Heart right ventricle (tissue), 16 donors: ENCODE measurements around the gene GSTA1. TPM values are rescaled to one million over a fixed set of nuclear protein-coding genes. Genes with fewer than 3 reads are reported as not detected.
"Not testable (repeated sequence)": the region's sequence is repeated elsewhere in the genome, so short reads cannot be mapped to it uniquely, and the experiment has no call there.

Source experiments
- ATAC-seq, 8 donors: fragments of 200-7000 bp; cut with Tn5 transposase; one replicate each; pipeline ENCODE4 v1.9.1; 2020; ENCODE audit warnings: mild to moderate bottlenecking in 8 of 8, moderate library complexity in 8 of 8, moderate number of reproducible peaks in 1 of 8
- DNase-seq, 2 donors: peaks; one replicate each; pipeline ENCODE4 v3.0.0-alpha.2; 2020
- H3K27ac ChIP-seq, 10 donors: fragments of 200-600 bp; sonication (generic) in 2 of 10; one replicate each; pipeline versions ENCODE4 v1.5.0 to v1.8.0; 2020 to 2022; ENCODE audit warnings: mild to moderate bottlenecking in 3 of 10
- H3K27me3 ChIP-seq, 7 donors: fragments of 200-600 bp; one replicate each; pipeline ENCODE4 v1.8.0; 2021 to 2022; ENCODE audit warnings: mild to moderate bottlenecking in 2 of 7
- H3K36me3 ChIP-seq, 9 donors: fragments of 200-600 bp; sonication (generic) in 1 of 9; one replicate each; pipeline versions ENCODE4 v1.5.0 to v1.8.0; 2020 to 2022; ENCODE audit warnings: mild to moderate bottlenecking in 2 of 9
- H3K4me1 ChIP-seq, 9 donors: fragments of 200-600 bp; sonication (generic) in 1 of 9; one replicate each; pipeline versions ENCODE4 v1.5.0 to v1.8.0; 2020 to 2022; ENCODE audit warnings: mild to moderate bottlenecking in 4 of 9
- H3K4me3 ChIP-seq, 10 donors: fragments of 200-600 bp; sonication (generic) in 2 of 10; one replicate each; pipeline versions ENCODE4 v1.5.0 to v1.8.0; 2020 to 2022; ENCODE audit warnings: mild to moderate bottlenecking in 7 of 10, moderate library complexity in 2 of 10
- H3K9me3 ChIP-seq, 11 donors: fragments of 200-600 bp in 10 of 11; sonication (generic) in 2 of 11; one replicate each; pipeline versions ENCODE4 v1.5.0 to v1.8.0; 2013 to 2022; ENCODE audit warnings: mild to moderate bottlenecking in 2 of 11, control low read depth in 1 of 11, moderate library complexity in 1 of 11
- WGBS, 2 donors: extraction: QIAGEN DNeasy Blood & Tissue Kit; methylation state at CpG; one replicate each; pipeline ENCODE4 v1.1.7; 2013; ENCODE audit warnings: inconsistent platforms in 1 of 2; 5-methylcytosine and 5-hydroxymethylcytosine counted together
- intact Hi-C, 10 donors: fragments of 100-400 bp; cut with DNase I; formaldehyde crosslinking; loops; one replicate each; pipeline versions ENCODE4 v1.11.1 to v1.14.2; 2022
- polyA plus RNA-seq, 2 donors: library from polyadenylated mRNA; stranded (reverse); fragments of 200-250 nt; gene quantifications; one replicate each; pipeline ENCODE4 v1.2.3, GENCODE V29; 2013
- total RNA-seq, 10 donors: library from RNA; stranded (reverse); fragmentation: NEBNext Ultra II Directional in 3 of 10; extraction: Animal tissue kit (Norgen Biotek cat#: 25700) in 3 of 10; gene quantifications; one replicate each; pipeline versions ENCODE4 v1.2.1 to v1.2.4, GENCODE V29; 2021 to 2023
- TF ChIP-seq, protein P1 (sequence below), 9 donors: fragments of 200-600 bp; sonication (generic) in 2 of 9; IDR thresholded peaks; one replicate each; pipeline versions ENCODE4 v1.5.0 to v1.8.0; 2021 to 2022; ENCODE audit warnings: antibody characterized with exemption in 9 of 9, mild to moderate bottlenecking in 5 of 9, moderate library complexity in 1 of 9
- donor health status: Arrhythmogenic right ventricular cardiomyopathy.
- donor health status: ischemic (EF 13 %, LVEDD 7.1; RV severe dilation, severe dysfunction).
- donor health status: healthy with polysubstance abuse.
- donor health status: DM: no; HTN: yes; CAD: no.
- donor health status: DM: no; HTN: no; CAD: no.
- donor health status: ischemic (EF 25% LVEDD 6.9; RV normal size, moderate dysfunction).
- donor health status: ischemic (EF 25% LVEDD 5.7; RV mildly dilated, moderate dysfunction).
- donor health status: healthy.
- donor health status: DM: yes; HTN: yes; CAD: no.
- donor health status: Ischemic cardiomyopathy.
- donor health status: ischemic (EF 35%, LVEDD 5.7; RV mildly dilated, moderate dysfunction).
- donor health status: nonischemic (EF 11% LVEDD 7.7; RV severe dilation, severe dysfunction).
- donor health status: DM: yes; HTN: yes; CAD: no.
- donor health status: PGD.
- donor health status: ischemic (EF 29% LVEDD 5.4; RV normal size, mild dysfunction).
- donor health status: nonischemic (EF 23%, LVEDD 6.1; RV moderate dilation, normal function).

GSTA1 gene
- total and polyA plus RNA-seq, 12 donors, result not detected

- ATAC-seq, result no peak
- no peak overlapping the region for H3K27ac ChIP-seq
- no peak for DNase-seq
- peaks cover 0 to 4% (median 0%) of the 10 kb centered on the region in 7 donors for H3K27me3 ChIP-seq
- 0% methylated on average over 1 of the region's 1 CpG for WGBS, 2 donors
- no peak overlapping the region for H3K4me3 ChIP-seq
- peaks cover 0 to 7% (median 0%) of the 10 kb centered on the region in 11 donors for H3K9me3 ChIP-seq
- TF ChIP-seq, protein P1, sequence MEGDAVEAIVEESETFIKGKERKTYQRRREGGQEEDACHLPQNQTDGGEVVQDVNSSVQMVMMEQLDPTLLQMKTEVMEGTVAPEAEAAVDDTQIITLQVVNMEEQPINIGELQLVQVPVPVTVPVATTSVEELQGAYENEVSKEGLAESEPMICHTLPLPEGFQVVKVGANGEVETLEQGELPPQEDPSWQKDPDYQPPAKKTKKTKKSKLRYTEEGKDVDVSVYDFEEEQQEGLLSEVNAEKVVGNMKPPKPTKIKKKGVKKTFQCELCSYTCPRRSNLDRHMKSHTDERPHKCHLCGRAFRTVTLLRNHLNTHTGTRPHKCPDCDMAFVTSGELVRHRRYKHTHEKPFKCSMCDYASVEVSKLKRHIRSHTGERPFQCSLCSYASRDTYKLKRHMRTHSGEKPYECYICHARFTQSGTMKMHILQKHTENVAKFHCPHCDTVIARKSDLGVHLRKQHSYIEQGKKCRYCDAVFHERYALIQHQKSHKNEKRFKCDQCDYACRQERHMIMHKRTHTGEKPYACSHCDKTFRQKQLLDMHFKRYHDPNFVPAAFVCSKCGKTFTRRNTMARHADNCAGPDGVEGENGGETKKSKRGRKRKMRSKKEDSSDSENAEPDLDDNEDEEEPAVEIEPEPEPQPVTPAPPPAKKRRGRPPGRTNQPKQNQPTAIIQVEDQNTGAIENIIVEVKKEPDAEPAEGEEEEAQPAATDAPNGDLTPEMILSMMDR (IDR thresholded peaks at IDR 0.05), result no peak
- H3K36me3 ChIP-seq, result no peaks in the 10 kb centered on the region
- intact Hi-C loops, result no loop called here
- H3K4me1 ChIP-seq, result no peaks in the 10 kb centered on the region
These were observed 12.8 kb downstream of the GSTA1 start for GRCh38 chr6:52790861-52791260.

DNA sequence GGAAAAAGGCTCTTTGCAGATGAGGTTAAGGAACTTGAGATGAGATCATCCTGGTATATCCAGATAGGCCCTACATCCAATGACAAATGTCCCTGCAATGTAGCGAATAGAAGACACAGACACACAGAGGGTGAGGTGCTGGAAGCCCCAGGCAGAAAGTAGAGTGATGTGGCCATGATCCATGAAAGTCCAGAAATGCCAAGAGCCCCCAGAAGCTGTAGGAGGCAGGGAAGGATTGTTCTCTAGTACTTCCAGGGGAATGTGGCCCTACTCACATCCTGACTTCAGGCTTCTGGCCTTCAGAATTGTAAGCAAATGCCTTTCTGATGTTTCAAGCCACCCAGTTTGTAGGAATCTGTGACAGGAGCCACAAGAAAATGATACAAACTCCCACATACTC lies 14.0 kb downstream of the GSTA1 start:
- H3K27me3 ChIP-seq, H3K4me1 ChIP-seq, DNase-seq, H3K9me3 ChIP-seq, H3K36me3 ChIP-seq, H3K4me3 ChIP-seq, ATAC-seq, H3K27ac ChIP-seq: not testable (repeated sequence)
- intact Hi-C loops, result loop anchor here in 3 of 10 donors (5.0 kb wide), 1 partner anchor 38 kb away; no protein-coding TSS in a partner anchor
- 88 to 94% methylated on average over 1 of the region's 1 CpG for WGBS, 2 donors

- Histone ChIP-seq H3K27ac (no peak overlapping the region), H3K4me3 (no peak overlapping the region), H3K9me3 (peaks cover 0 to 7% (median 0%) of the 10 kb centered on the region in 11 donors), H3K4me1 (no peaks in the 10 kb centered on the region), H3K36me3 (no peaks in the 10 kb centered on the region), H3K27me3 (peaks cover 0 to 4% (median 0%) of the 10 kb centered on the region in 7 donors)
- intact Hi-C loops, result loop anchor here in 3 of 10 donors (5.0 kb wide), 1 partner anchor 39 kb away; no protein-coding TSS in a partner anchor
- 53 to 62% methylated on average over 3 of the region's 3 CpGs for WGBS, 2 donors
- ATAC-seq, result no peak
- DNase-seq, result no peak
- TF ChIP-seq, protein P1 (IDR thresholded peaks at IDR 0.05), result no peak
These were observed 15.1 kb downstream of the GSTA1 start for GRCh38 chr6:52788478-52788877.

- Histone ChIP-seq H3K27ac (no peak overlapping the region), H3K4me1 (no peaks in the 10 kb centered on the region), H3K4me3 (no peak overlapping the region), H3K36me3 (no peaks in the 10 kb centered on the region), H3K9me3 (peaks cover 0 to 7% (median 0%) of the 10 kb centered on the region in 11 donors), H3K27me3 (peaks cover 0 to 4% (median 0%) of the 10 kb centered on the region in 7 donors)
- ATAC-seq (no peak), DNase-seq (no peak)
- TF ChIP-seq, protein P1 (IDR thresholded peaks at IDR 0.05), result no peak
- 47 to 55% methylated on average over 3 of the region's 3 CpGs for WGBS, 2 donors
- intact Hi-C loops, result loop anchor here in 3 of 10 donors (5.0 kb wide), 1 partner anchor 39 kb away; no protein-coding TSS in a partner anchor
These were observed 15.7 kb downstream of the GSTA1 start for GRCh38 chr6:52787917-52788316.

DNA sequence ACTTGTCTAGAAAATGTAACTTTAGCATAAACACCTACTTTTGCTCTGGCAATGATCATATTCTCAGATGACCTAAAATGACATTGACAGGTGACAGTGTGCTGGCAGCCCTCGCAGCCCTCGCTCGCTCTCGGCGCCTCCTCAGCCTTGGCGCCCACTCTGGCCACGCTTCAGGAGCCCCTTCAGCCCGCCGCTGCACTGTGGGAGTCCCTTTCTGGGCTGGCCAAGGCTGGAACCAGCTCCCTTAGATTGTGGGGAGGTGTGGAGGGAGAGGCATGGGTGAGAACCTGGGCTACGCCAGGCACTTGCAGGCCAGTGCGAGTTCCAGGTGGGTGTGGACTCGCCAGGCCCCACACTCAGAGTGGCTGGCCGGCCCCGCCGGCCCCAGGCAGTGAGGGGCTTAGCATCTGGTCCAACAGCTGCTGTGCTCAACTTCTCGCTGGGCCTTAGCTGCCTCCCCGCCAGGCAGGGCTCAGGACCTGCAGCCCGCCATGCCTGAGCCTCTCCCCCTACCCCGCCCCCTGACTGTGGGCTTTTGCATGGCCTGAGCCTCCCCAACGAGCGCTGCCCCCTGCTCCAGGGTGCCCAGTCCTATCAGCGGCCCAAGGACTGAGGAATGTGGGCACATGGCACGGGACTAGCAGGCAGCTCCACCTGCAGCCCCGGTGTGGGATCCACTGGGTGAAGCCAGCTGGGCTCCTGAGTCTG lies 17.2 kb downstream of the GSTA1 start:
- no peaks in the 10 kb centered on the region for H3K4me1 ChIP-seq
- ATAC-seq, result peak in 1 of 8 donors; percentile 41
- no peak for DNase-seq
- H3K4me3 ChIP-seq, result no peak overlapping the region
- WGBS, 2 donors, result 88 to 91% methylated on average over 22 to 24 of the region's 24 CpGs
- peaks cover 0 to 4% (median 0%) of the 10 kb centered on the region in 7 donors for H3K27me3 ChIP-seq
- intact Hi-C loops, result loop anchor here in 3 of 10 donors (5.0 kb wide), 1 partner anchor 41 kb away; no protein-coding TSS in a partner anchor
- no peaks in the 10 kb centered on the region for H3K36me3 ChIP-seq
- no peaks in the 10 kb centered on the region for H3K9me3 ChIP-seq
- TF ChIP-seq, protein P1 (IDR thresholded peaks at IDR 0.05), result no peak
- no peak overlapping the region for H3K27ac ChIP-seq

DNA sequence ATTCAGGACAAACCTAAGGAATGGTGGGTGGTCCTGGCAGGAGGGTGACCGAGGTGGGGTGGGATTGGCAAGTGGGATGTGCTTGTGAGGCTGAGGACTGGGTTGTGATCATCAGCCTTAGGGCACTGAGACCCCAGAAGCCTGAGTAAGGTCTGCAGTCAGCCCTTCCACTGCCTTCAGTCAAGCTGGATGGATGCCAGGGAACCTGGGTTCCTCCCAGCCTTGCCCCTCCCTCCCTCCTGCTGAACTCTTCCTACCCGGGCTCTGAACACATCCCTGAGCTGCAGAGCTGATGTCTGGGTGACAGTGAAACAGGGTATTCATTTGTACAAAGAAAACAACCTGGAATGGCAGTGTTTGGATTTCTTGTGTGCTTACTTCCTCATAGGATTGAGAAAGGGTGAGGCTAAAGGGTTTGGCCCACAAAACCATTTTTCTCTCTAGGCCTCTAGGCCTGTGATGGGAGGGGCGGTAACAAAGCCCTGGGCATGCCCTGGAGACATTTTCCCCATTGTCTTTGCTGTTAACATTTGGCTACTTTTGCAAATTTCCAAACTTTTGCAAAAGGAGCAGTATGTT lies 20.8 kb downstream of the GSTA1 start:
- 29 to 53% methylated on average over 3 of the region's 3 CpGs for WGBS, 2 donors
- intact Hi-C loops, H3K4me1 ChIP-seq: not testable (repeated sequence)

GRCh38 chr6:52782209-52782608 lies 21.4 kb downstream of the GSTA1 start:
- intact Hi-C loops, H3K9me3 ChIP-seq, H3K4me3 ChIP-seq, ATAC-seq, H3K27ac ChIP-seq, H3K4me1 ChIP-seq, DNase-seq, H3K36me3 ChIP-seq: not testable (repeated sequence)
- peaks cover 0 to 12% (median under 1%) of the 10 kb centered on the region in 7 donors for H3K27me3 ChIP-seq

More for the DNA sequence above, 20.8 kb downstream of the GSTA1 start:
- not testable (repeated sequence) for H3K9me3 ChIP-seq, H3K36me3 ChIP-seq, DNase-seq, H3K4me3 ChIP-seq, ATAC-seq, H3K27ac ChIP-seq
- H3K27me3 ChIP-seq, result peaks cover 0 to 12% (median 0%) of the 10 kb centered on the region in 7 donors
